Natural killer cell (primary cell): ENCODE results near the gene PCDH12. TPM values are rescaled to one million over a fixed set of nuclear protein-coding genes. Genes with fewer than 3 reads are reported as not detected.

Experiments
- ATAC-seq, 3 donors: fragments of 150-1000 bp in 2 of 3; fragments of 200-7000 bp in 1 of 3; cut with Tn5 transposase; 1 replicate in 1 of 3; 2 replicates in 2 of 3; pipeline ENCODE4 v1.10.0; 2021; ENCODE audit warnings: mild to moderate bottlenecking in 2 of 3, moderate library complexity in 2 of 3
- DNase-seq, 2 donors: peaks; one replicate each; pipeline versions ENCODE4 v3.0.0 to v3.0.0-alpha.2; 2013 to 2021; ENCODE audit warnings: mixed read lengths in 1 of 2
- H3K27ac ChIP-seq: one replicate; pipeline ENCODE4 v1.5.1; 2013; ENCODE audit warnings: mild to moderate bottlenecking, low read length
- H3K27me3 ChIP-seq: one replicate; pipeline ENCODE4 v1.6.1; 2013; ENCODE audit warnings: low read length; ENCODE audit not compliant: control insufficient read depth, insufficient read depth
- H3K36me3 ChIP-seq: one replicate; pipeline ENCODE4 v1.6.1; 2013; ENCODE audit warnings: low read length; ENCODE audit not compliant: control insufficient read depth, insufficient read depth
- H3K4me1 ChIP-seq: one replicate; pipeline ENCODE4 v1.6.1; 2013; ENCODE audit warnings: low read length; ENCODE audit not compliant: control insufficient read depth, insufficient read depth
- H3K4me3 ChIP-seq: one replicate; pipeline ENCODE4 v1.5.1; 2013; ENCODE audit warnings: low read length
- H3K9me3 ChIP-seq: one replicate; pipeline ENCODE4 v1.6.1; 2013; ENCODE audit warnings: low read length; ENCODE audit not compliant: control insufficient read depth, insufficient read depth
- H3K27ac Mint-ChIP-seq, 2 donors: one replicate each; pipeline ENCODE4 v1.8.0; 2022; ENCODE audit warnings: mild to moderate bottlenecking in 2 of 2, mixed read lengths in 2 of 2, moderate library complexity in 1 of 2
- H3K27me3 Mint-ChIP-seq, 2 donors: one replicate each; pipeline ENCODE4 v1.8.0; 2022; ENCODE audit warnings: low read depth in 2 of 2, mixed read lengths in 2 of 2
- H3K36me3 Mint-ChIP-seq: one replicate; pipeline ENCODE4 v1.8.0; 2022; ENCODE audit warnings: mixed read lengths
- H3K4me1 Mint-ChIP-seq, 2 donors: one replicate each; pipeline ENCODE4 v1.8.0; 2022; ENCODE audit warnings: mixed read lengths in 2 of 2
- H3K4me3 Mint-ChIP-seq: one replicate; pipeline ENCODE4 v1.8.0; 2022; ENCODE audit warnings: mild to moderate bottlenecking, moderate library complexity, mixed read lengths
- H3K9me3 Mint-ChIP-seq, 2 donors: one replicate each; pipeline ENCODE4 v1.8.0; 2022; ENCODE audit warnings: mixed read lengths in 2 of 2
- CTCF ChIP-seq: fragments of 200-600 bp; IDR thresholded peaks from one replicate; pipeline ENCODE4 v1.8.0; 2022; ENCODE audit warnings: antibody characterized with exemption
- WGBS: methylation state at CpG from one replicate; pipeline ENCODE4 v1.1.7; 2013; ENCODE audit warnings: missing lambda C conversion rate; ENCODE audit not compliant: insufficient coverage; 5-methylcytosine and 5-hydroxymethylcytosine counted together
- intact Hi-C: fragments of 100-400 bp; cut with micrococcal nuclease; formaldehyde crosslinking; loops from one replicate; pipeline ENCODE4 v1.14.2; 2022
- total RNA-seq, 4 donors: library from RNA; stranded (reverse); fragments of 120-200 nt in 1 of 4; gene quantifications; one replicate each; pipeline versions ENCODE4 v1.2.3 to v1.2.4, GENCODE V29; 2013 to 2022

Gene PCDH12
- total RNA-seq, 3 donors from 2014 or later (not counting 1 experiment from before 2014, with no cell fraction given), result 0.05 TPM; not detected in 2

- no peak for TF ChIP-seq CTCF
- intact Hi-C loops, result no loop called here
- ATAC-seq (peak in 2 of 3 donors; percentile 44 to 57), DNase-seq (no peak)
- H3K36me3 Mint-ChIP-seq, result no peaks in the 10 kb centered on the region
- no peak overlapping the region for H3K4me3 ChIP-seq
- 14% methylated on average over 6 of the region's 6 CpGs for WGBS
- no peaks in the 10 kb centered on the region for H3K9me3 Mint-ChIP-seq
- no peaks in the 10 kb centered on the region for H3K9me3 ChIP-seq
- peaks cover 18% of the 10 kb centered on the region for H3K4me1 ChIP-seq
- peaks cover 25% of the 10 kb centered on the region for H3K36me3 ChIP-seq
- H3K27ac ChIP-seq, result no peak overlapping the region
- H3K27ac Mint-ChIP-seq, result peak overlapping the region; percentile 80 to 89
- H3K4me1 Mint-ChIP-seq, result peaks cover 26 to 32% of the 10 kb centered on the region in 2 donors
- no peaks in the 10 kb centered on the region for H3K27me3 ChIP-seq
- no peaks in the 10 kb centered on the region for H3K27me3 Mint-ChIP-seq
- no peak overlapping the region for H3K4me3 Mint-ChIP-seq
Observed at GRCh38 chr5:141940695-141941271, 17.2 kb downstream of the PCDH12 start.

- Mint-ChIP-seq H3K9me3 (no peaks in the 10 kb centered on the region), H3K27me3 (no peaks in the 10 kb centered on the region), H3K36me3 (peaks cover 22% of the 10 kb centered on the region), H3K4me1 (peaks cover 1 to 2% of the 10 kb centered on the region in 2 donors), H3K27ac (no peak overlapping the region), H3K4me3 (no peak overlapping the region)
- Histone ChIP-seq H3K27me3 (no peaks in the 10 kb centered on the region), H3K4me3 (no peak overlapping the region), H3K27ac (no peak overlapping the region), H3K36me3 (peaks cover 70% of the 10 kb centered on the region), H3K9me3 (no peaks in the 10 kb centered on the region), H3K4me1 (no peaks in the 10 kb centered on the region)
- WGBS, result 98% methylated on average over 3 of the region's 4 CpGs
- DNase-seq (no peak), ATAC-seq (no peak)
- no peak for TF ChIP-seq CTCF
- intact Hi-C loops, result no loop called here
Observed at GRCh38 chr5:141935538-141935937, 22.5 kb downstream of the PCDH12 start.

- Mint-ChIP-seq H3K4me1 (no peaks in the 10 kb centered on the region), H3K36me3 (peaks cover 22% of the 10 kb centered on the region), H3K9me3 (no peaks in the 10 kb centered on the region), H3K27me3 (no peaks in the 10 kb centered on the region), H3K4me3 (no peak overlapping the region), H3K27ac (no peak overlapping the region)
- intact Hi-C loops, result no loop called here
- H3K4me3 ChIP-seq, result no peak overlapping the region
- H3K27ac ChIP-seq, result no peak overlapping the region
- no peaks in the 10 kb centered on the region for H3K4me1 ChIP-seq
- WGBS, result 97% methylated on average over 11 of the region's 11 CpGs
- H3K9me3 ChIP-seq, result no peaks in the 10 kb centered on the region
- peaks cover 75% of the 10 kb centered on the region for H3K36me3 ChIP-seq
- DNase-seq (no peak), ATAC-seq (no peak)
- H3K27me3 ChIP-seq, result no peaks in the 10 kb centered on the region
- TF ChIP-seq CTCF, result no peak
Observed at GRCh38 chr5:141934099-141934844, 23.7 kb downstream of the PCDH12 start.
